HEK293 (cell line): ENCODE data around the gene CROT.

Experiments
- CTCF ChIA-PET: fragments of 350-600 bp; formaldehyde crosslinking; extraction: SDS; loops from one replicate; lab custom pipeline; 2021; ENCODE audit warnings: antibody characterized with exemption; lab: Yijun Ruan, JAX
- POLR2A ChIA-PET: fragments of 300-600 bp; formaldehyde crosslinking; extraction: SDS; loops from one replicate; lab custom pipeline; 2020; ENCODE audit warnings: antibody characterized with exemption, inconsistent platforms; lab: Yijun Ruan, JAX
- H3K27ac ChIP-seq: fragments of 200-500 bp; sonication (Bioruptor generic); 2 replicates; pipeline ENCODE4 v1.5.1; 2014; ENCODE audit warnings: low read depth, low read length, control low read depth, inconsistent platforms; ENCODE audit errors: extremely low read depth
- H3K36me3 ChIP-seq, 2 experiments: fragments of 200-500 bp in 1 of 2; sonication (Bioruptor generic) in 1 of 2; 1 replicate in 1 of 2; 2 replicates in 1 of 2; pipeline ENCODE4 v1.5.1; 2014 to 2017; ENCODE audit warnings: inconsistent platforms in 2 of 2, low read length in 2 of 2; ENCODE audit not compliant: control insufficient read depth in 2 of 2, insufficient read depth in 1 of 2
- H3K4me1 ChIP-seq: fragments of 200-500 bp; sonication (Bioruptor generic); 2 replicates; pipeline ENCODE4 v1.5.1; 2014; ENCODE audit warnings: mild to moderate bottlenecking, low read length, inconsistent platforms; ENCODE audit not compliant: control insufficient read depth, insufficient read depth
- H3K4me3 ChIP-seq: 2 replicates; pipeline ENCODE4 v1.5.1; 2011; ENCODE audit warnings: low read depth, mild to moderate bottlenecking, control low read depth, low read length, moderate library complexity
- H3K9me3 ChIP-seq: fragments of 200-500 bp; sonication (Bioruptor generic); 2 replicates; pipeline ENCODE4 v1.5.1; 2014; ENCODE audit warnings: low read depth, low read length, inconsistent platforms; ENCODE audit not compliant: control insufficient read depth, insufficient read depth
- ATF2 ChIP-seq: fragments of 450-650 bp; formaldehyde crosslinking; IDR thresholded peaks from 2 replicates; pipeline ENCODE4 v1.5.1; 2016; ENCODE audit warnings: missing biosample characterization, missing genetic modification characterization, low read depth
- GLIS2 ChIP-seq: fragments of 450-650 bp; formaldehyde crosslinking; IDR thresholded peaks from 2 replicates; pipeline ENCODE4 v1.5.1; 2016; ENCODE audit warnings: missing biosample characterization, missing genetic modification characterization
- HOXC10 ChIP-seq: sonication (generic); formaldehyde crosslinking; IDR thresholded peaks from 2 replicates; pipeline ENCODE4 v1.8.1; 2023; ENCODE audit warnings: mild to moderate bottlenecking, missing genetic modification reagents
- KLF7 ChIP-seq: fragments of 450-650 bp; formaldehyde crosslinking; IDR thresholded peaks from 2 replicates; pipeline ENCODE4 v1.5.1; 2016; ENCODE audit warnings: missing biosample characterization, missing genetic modification characterization, borderline replicate concordance
- REPIN1 ChIP-seq: fragments of 450-650 bp; formaldehyde crosslinking; IDR thresholded peaks from 2 replicates; pipeline ENCODE4 v1.5.1; 2017; ENCODE audit warnings: missing biosample characterization, missing genetic modification characterization, low read depth
- SALL2 ChIP-seq: fragments of 450-650 bp; formaldehyde crosslinking; IDR thresholded peaks from 2 replicates; pipeline ENCODE4 v1.5.0; 2017; ENCODE audit warnings: missing biosample characterization, mild to moderate bottlenecking, missing genetic modification characterization, borderline replicate concordance
- SCRT2 ChIP-seq: fragments of 450-650 bp; formaldehyde crosslinking; IDR thresholded peaks from 2 replicates; pipeline ENCODE4 v1.5.1; 2016; ENCODE audit warnings: missing biosample characterization, missing genetic modification characterization
- WT1 ChIP-seq: fragments of 450-650 bp; formaldehyde crosslinking; IDR thresholded peaks from 2 replicates; pipeline ENCODE4 v1.5.1; 2016; ENCODE audit warnings: missing biosample characterization, missing genetic modification characterization
- ZBTB10 ChIP-seq: fragments of 450-650 bp; formaldehyde crosslinking; IDR thresholded peaks from 2 replicates; pipeline ENCODE4 v1.5.1; 2016; ENCODE audit warnings: missing biosample characterization, missing genetic modification characterization
- ZFP41 ChIP-seq: fragments of 450-650 bp; formaldehyde crosslinking; IDR thresholded peaks from 2 replicates; pipeline ENCODE4 v1.5.1; 2016; ENCODE audit warnings: missing biosample characterization, missing genetic modification characterization, borderline replicate concordance
- ZNF138 ChIP-seq: fragments of 450-650 bp; formaldehyde crosslinking; IDR thresholded peaks from 2 replicates; pipeline ENCODE4 v1.5.1; 2016; ENCODE audit warnings: missing biosample characterization, missing genetic modification characterization, borderline replicate concordance
- ZNF148 ChIP-seq: fragments of 450-650 bp; formaldehyde crosslinking; IDR thresholded peaks from 2 replicates; pipeline ENCODE4 v1.5.0; 2017; ENCODE audit warnings: missing biosample characterization, missing genetic modification characterization, borderline replicate concordance
- ZNF16 ChIP-seq: fragments of 450-650 bp; formaldehyde crosslinking; IDR thresholded peaks from 2 replicates; pipeline ENCODE4 v1.5.1; 2016; ENCODE audit warnings: low read depth, missing biosample characterization, missing genetic modification characterization
- ZNF175 ChIP-seq: fragments of 450-650 bp; formaldehyde crosslinking; IDR thresholded peaks from 2 replicates; pipeline ENCODE4 v1.5.1; 2016; ENCODE audit warnings: missing biosample characterization, missing genetic modification characterization
- ZNF211 ChIP-seq: fragments of 450-650 bp; formaldehyde crosslinking; IDR thresholded peaks from 2 replicates; pipeline ENCODE4 v1.5.1; 2016; ENCODE audit warnings: low read depth, missing biosample characterization, missing genetic modification characterization
- ZNF221 ChIP-seq: fragments of 450-650 bp; formaldehyde crosslinking; IDR thresholded peaks from 2 replicates; pipeline ENCODE4 v1.5.1; 2017; ENCODE audit warnings: missing biosample characterization, missing genetic modification characterization, borderline replicate concordance
- ZNF266 ChIP-seq: fragments of 450-650 bp; formaldehyde crosslinking; IDR thresholded peaks from 2 replicates; pipeline ENCODE4 v1.5.1; 2016; ENCODE audit warnings: missing biosample characterization, missing genetic modification characterization, low read depth
- ZNF350 ChIP-seq: fragments of 450-650 bp; formaldehyde crosslinking; IDR thresholded peaks from 2 replicates; pipeline ENCODE4 v1.5.0; 2017; ENCODE audit warnings: missing biosample characterization, mild to moderate bottlenecking, missing genetic modification characterization
- ZNF37A ChIP-seq: fragments of 450-650 bp; IDR thresholded peaks from 2 replicates; pipeline ENCODE4 v1.5.1; 2018; ENCODE audit warnings: missing biosample characterization, missing genetic modification characterization
- ZNF433 ChIP-seq: fragments of 450-650 bp; formaldehyde crosslinking; IDR thresholded peaks from 2 replicates; pipeline ENCODE4 v1.5.1; 2016; ENCODE audit warnings: missing biosample characterization, missing genetic modification characterization, low read depth
- ZNF529 ChIP-seq: fragments of 450-650 bp; formaldehyde crosslinking; IDR thresholded peaks from 2 replicates; pipeline ENCODE4 v1.5.1; 2017; ENCODE audit warnings: missing genetic modification characterization, missing biosample characterization; ENCODE audit not compliant: insufficient replicate concordance
- ZNF600 ChIP-seq: fragments of 450-650 bp; formaldehyde crosslinking; IDR thresholded peaks from 2 replicates; pipeline ENCODE4 v1.5.1; 2016; ENCODE audit warnings: missing biosample characterization, missing genetic modification characterization
- ZNF621 ChIP-seq: fragments of 450-650 bp; formaldehyde crosslinking; IDR thresholded peaks from 2 replicates; pipeline ENCODE4 v1.5.1; 2017; ENCODE audit warnings: missing biosample characterization, missing genetic modification characterization
- ZNF623 ChIP-seq: fragments of 450-650 bp; formaldehyde crosslinking; IDR thresholded peaks from 2 replicates; pipeline ENCODE4 v1.5.1; 2016; ENCODE audit warnings: missing biosample characterization, missing genetic modification characterization
- ZNF785 ChIP-seq: fragments of 450-650 bp; formaldehyde crosslinking; IDR thresholded peaks from 2 replicates; pipeline ENCODE4 v1.5.1; 2016; ENCODE audit warnings: missing biosample characterization, missing genetic modification characterization
- ZNF792 ChIP-seq: fragments of 450-650 bp; formaldehyde crosslinking; IDR thresholded peaks from 2 replicates; pipeline ENCODE4 v1.5.1; 2016; ENCODE audit warnings: missing biosample characterization, missing genetic modification characterization
- ZSCAN18 ChIP-seq: fragments of 450-650 bp; formaldehyde crosslinking; IDR thresholded peaks from 2 replicates; pipeline ENCODE4 v1.5.1; 2016; ENCODE audit warnings: missing biosample characterization, missing genetic modification characterization

CROT gene

GRCh38 chr7:87341441-87341840, 4.0 kb upstream of the CROT start:
- H3K4me1 ChIP-seq = peaks cover 19% of the 10 kb centered on the region; the same call in 1 of the 2 replicates
- no peak overlapping the region for H3K4me3 ChIP-seq
- peaks cover 0 to 6% of the 10 kb centered on the region in 2 experiments; a peak in 1 of 3 replicates for H3K36me3 ChIP-seq
- no peaks in the 10 kb centered on the region for H3K9me3 ChIP-seq
- TF ChIP-seq WT1 (no peak), ZNF138 (tag by site-specific recombination) (no peak), ZNF37A (tag by site-specific recombination) (no peak), ZNF221 (tag by site-specific recombination) (no peak), ZNF433 (tag by site-specific recombination) (no peak), REPIN1 (tag by site-specific recombination) (no peak), GLIS2 (tag by site-specific recombination) (no peak), ATF2 (tag by site-specific recombination) (no peak), ZNF148 (tag by site-specific recombination) (no peak), ZNF621 (tag by site-specific recombination) (no peak), SALL2 (tag by site-specific recombination) (no peak), ZNF175 (tag by site-specific recombination) (no peak), ZNF792 (tag by site-specific recombination) (no peak), ZNF350 (no peak), ZNF785 (no peak), ZNF529 (no peak), ZNF600 (tag by site-specific recombination) (no peak), HOXC10 (CRISPR knock-in tag) (no peak), ZNF266 (tag by site-specific recombination) (no peak)
- ChIA-PET CTCF (no interaction called here), POLR2A (no interaction called here)
- no peak overlapping the region for H3K27ac ChIP-seq

- no peaks in the 10 kb centered on the region for H3K9me3 ChIP-seq
- POLR2A ChIA-PET = no interaction called here
- no peak overlapping the region for H3K27ac ChIP-seq
- peaks cover 19% of the 10 kb centered on the region; the same call in 1 of the 2 replicates for H3K4me1 ChIP-seq
- CTCF ChIA-PET = no interaction called here
- peaks cover 0 to 6% of the 10 kb centered on the region in 2 experiments; a peak in 1 of 3 replicates for H3K36me3 ChIP-seq
- no peak overlapping the region for H3K4me3 ChIP-seq
- no peak for TF ChIP-seq KLF7 (tag by site-specific recombination)
- no peak for TF ChIP-seq ZBTB10 (tag by site-specific recombination)
- no peak for TF ChIP-seq ZNF623 (tag by site-specific recombination)
- no peak for TF ChIP-seq ZNF211 (tag by site-specific recombination)
- no peak for TF ChIP-seq ZNF785
- no peak for TF ChIP-seq ZNF16
- no peak for TF ChIP-seq ZFP41 (tag by site-specific recombination)
- TF ChIP-seq SCRT2 (tag by site-specific recombination) = no peak
- TF ChIP-seq ZSCAN18 (tag by site-specific recombination) = no peak
Measured at GRCh38 chr7:87342231-87342630, 3.2 kb upstream of the CROT start.
